ENCODE measurements around the gene IMMT. TPM values are rescaled to one million over a fixed set of nuclear protein-coding genes. Genes with fewer than 3 reads are reported as not detected.

IMMT gene
- total and polyA plus RNA-seq, 9 of the 15 experiments (the other 6 are each of a cell fraction or from before 2014, with no cell fraction given) = 119 to 294 (median 140) TPM

GRCh38 chr2:86204458-86204857, 9.2 kb upstream of the IMMT start (continued):
- TF ChIP-seq ZNF134 (CRISPR knock-in tag; conservative IDR thresholded peaks at IDR 0.05) (no peak), TGIF2 (CRISPR knock-in tag; IDR thresholded peaks at IDR 0.05) (no peak), ZNF780A (CRISPR knock-in tag; IDR thresholded peaks at IDR 0.05) (no peak), BRD9 (IDR thresholded peaks at IDR 0.05; ENCODE audit: low read depth, partially characterized antibody) (peak; percentile 48), ILF3 (IDR thresholded peaks at IDR 0.05; ENCODE audit: borderline replicate concordance) (no peak), CXXC5 (CRISPR knock-in tag; IDR thresholded peaks at IDR 0.05) (peak; percentile 51), KAT8 (IDR thresholded peaks at IDR 0.05; ENCODE audit: low read depth) (no peak), ZNF699 (CRISPR knock-in tag; IDR thresholded peaks at IDR 0.05; ENCODE audit: insufficient replicate concordance) (no peak), PML (IDR thresholded peaks at IDR 0.05; ENCODE audit: low read length) (peak; percentile 54), ZNF408 (CRISPR knock-in tag; IDR thresholded peaks at IDR 0.05; ENCODE audit: low read depth) (no peak), KLF16 (IDR thresholded peaks at IDR 0.05) (peak; percentile 47; the same call in 1 of the 2 replicates), ZNF174 (CRISPR knock-in tag; IDR thresholded peaks at IDR 0.05) (no peak), SMAD1 (IDR thresholded peaks at IDR 0.05; ENCODE audit: low read depth, low read length, partially characterized antibody) (no peak), SRSF7 (optimal IDR thresholded peaks at IDR 0.05; ENCODE audit: low read depth, low read length) (no peak), ZFPM2 (CRISPR knock-in tag; IDR thresholded peaks at IDR 0.05) (no peak), FOXP1 (CRISPR knock-in tag; IDR thresholded peaks at IDR 0.05) (no peak)
- TF ChIP-seq, protein P1, sequence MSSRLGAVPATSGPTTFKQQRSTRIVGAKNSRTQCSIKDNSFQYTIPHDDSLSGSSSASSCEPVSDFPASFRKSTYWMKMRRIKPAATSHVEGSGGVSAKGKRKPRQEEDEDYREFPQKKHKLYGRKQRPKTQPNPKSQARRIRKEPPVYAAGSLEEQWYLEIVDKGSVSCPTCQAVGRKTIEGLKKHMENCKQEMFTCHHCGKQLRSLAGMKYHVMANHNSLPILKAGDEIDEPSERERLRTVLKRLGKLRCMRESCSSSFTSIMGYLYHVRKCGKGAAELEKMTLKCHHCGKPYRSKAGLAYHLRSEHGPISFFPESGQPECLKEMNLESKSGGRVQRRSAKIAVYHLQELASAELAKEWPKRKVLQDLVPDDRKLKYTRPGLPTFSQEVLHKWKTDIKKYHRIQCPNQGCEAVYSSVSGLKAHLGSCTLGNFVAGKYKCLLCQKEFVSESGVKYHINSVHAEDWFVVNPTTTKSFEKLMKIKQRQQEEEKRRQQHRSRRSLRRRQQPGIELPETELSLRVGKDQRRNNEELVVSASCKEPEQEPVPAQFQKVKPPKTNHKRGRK (tag; IDR thresholded peaks at IDR 0.05) = no peak
- TF ChIP-seq, protein P2, sequence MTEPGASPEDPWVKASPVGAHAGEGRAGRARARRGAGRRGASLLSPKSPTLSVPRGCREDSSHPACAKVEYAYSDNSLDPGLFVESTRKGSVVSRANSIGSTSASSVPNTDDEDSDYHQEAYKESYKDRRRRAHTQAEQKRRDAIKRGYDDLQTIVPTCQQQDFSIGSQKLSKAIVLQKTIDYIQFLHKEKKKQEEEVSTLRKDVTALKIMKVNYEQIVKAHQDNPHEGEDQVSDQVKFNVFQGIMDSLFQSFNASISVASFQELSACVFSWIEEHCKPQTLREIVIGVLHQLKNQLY (CRISPR knock-in tag; conservative IDR thresholded peaks at IDR 0.05) = no peak
- TF ChIP-seq, protein P3, sequence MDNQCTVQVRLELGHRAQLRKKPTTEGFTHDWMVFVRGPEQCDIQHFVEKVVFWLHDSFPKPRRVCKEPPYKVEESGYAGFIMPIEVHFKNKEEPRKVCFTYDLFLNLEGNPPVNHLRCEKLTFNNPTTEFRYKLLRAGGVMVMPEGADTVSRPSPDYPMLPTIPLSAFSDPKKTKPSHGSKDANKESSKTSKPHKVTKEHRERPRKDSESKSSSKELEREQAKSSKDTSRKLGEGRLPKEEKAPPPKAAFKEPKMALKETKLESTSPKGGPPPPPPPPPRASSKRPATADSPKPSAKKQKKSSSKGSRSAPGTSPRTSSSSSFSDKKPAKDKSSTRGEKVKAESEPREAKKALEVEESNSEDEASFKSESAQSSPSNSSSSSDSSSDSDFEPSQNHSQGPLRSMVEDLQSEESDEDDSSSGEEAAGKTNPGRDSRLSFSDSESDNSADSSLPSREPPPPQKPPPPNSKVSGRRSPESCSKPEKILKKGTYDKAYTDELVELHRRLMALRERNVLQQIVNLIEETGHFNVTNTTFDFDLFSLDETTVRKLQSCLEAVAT (IDR thresholded peaks at IDR 0.05) = peak in 1 of 2 experiments; percentile 99; a peak in 2 of 4 replicates
- TF ChIP-seq, protein P4, sequence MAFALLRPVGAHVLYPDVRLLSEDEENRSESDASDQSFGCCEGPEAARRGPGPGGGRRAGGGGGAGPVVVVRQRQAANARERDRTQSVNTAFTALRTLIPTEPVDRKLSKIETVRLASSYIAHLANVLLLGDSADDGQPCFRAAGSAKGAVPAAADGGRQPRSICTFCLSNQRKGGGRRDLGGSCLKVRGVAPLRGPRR (CRISPR knock-in tag; IDR thresholded peaks at IDR 0.05) = no peak
- TF ChIP-seq, protein P5, sequence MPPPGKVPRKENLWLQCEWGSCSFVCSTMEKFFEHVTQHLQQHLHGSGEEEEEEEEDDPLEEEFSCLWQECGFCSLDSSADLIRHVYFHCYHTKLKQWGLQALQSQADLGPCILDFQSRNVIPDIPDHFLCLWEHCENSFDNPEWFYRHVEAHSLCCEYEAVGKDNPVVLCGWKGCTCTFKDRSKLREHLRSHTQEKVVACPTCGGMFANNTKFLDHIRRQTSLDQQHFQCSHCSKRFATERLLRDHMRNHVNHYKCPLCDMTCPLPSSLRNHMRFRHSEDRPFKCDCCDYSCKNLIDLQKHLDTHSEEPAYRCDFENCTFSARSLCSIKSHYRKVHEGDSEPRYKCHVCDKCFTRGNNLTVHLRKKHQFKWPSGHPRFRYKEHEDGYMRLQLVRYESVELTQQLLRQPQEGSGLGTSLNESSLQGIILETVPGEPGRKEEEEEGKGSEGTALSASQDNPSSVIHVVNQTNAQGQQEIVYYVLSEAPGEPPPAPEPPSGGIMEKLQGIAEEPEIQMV (tag; conservative IDR thresholded peaks at IDR 0.05; ENCODE audit: low read depth) = no peak

Data from K562 (cell line).